Measurements from ENCODE around the gene ADNP2.

ADNP2 gene

DNA sequence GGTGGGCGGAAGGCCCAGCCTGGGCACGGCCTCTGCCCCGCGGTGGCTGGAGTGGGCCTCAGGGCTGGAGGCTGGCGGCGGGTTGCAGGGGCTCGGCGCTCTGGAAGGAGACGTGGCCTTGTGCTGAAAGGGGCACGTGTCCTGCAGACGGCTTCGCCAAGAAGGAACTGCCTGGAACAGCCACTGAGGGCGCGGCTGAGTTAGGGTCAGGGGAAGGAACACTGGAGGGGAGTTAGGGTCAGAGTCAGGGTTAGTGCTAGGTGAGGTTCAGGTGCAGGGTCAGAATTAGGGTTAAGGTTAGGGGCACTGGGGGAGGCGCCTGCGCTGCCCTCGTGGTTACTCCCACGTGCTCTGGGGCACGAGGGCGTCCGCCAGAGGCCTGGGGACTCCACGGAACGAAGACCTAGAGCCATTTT, 933 bp upstream of the ADNP2 start:
- Histone ChIP-seq H2BK15ac (ENCODE audit: low read length) (peak overlapping the region; percentile 83), H3K4ac (ENCODE audit: low read length) (no peak overlapping the region), H3K27ac (replicated peaks; ENCODE audit: low read length) (no peak overlapping the region), H3K27me3 (ENCODE audit: control insufficient read depth in 3 of 3, insufficient read depth in 3 of 3, low read depth in 1 of 3, low read length in 3 of 3) (no peaks in the 10 kb centered on the region), H4K91ac (ENCODE audit: low read depth, low read length, poor library complexity) (peak overlapping the region; percentile 8), H4K8ac (ENCODE audit: low read depth, low read length) (peak overlapping the region; percentile 88), H3K4me2 (ENCODE audit: insufficient read depth, low read length, poor library complexity, severe bottlenecking) (no peak overlapping the region), H3K36me3 (replicated peaks in 1 of 2; ENCODE audit: control insufficient read depth in 2 of 2, insufficient read depth in 2 of 2, low read length in 2 of 2) (peaks cover 1 to 27% of the 10 kb centered on the region in 2 donors), H3K18ac (ENCODE audit: low read length) (peak overlapping the region; percentile 49), H3K23ac (ENCODE audit: low read depth, low read length, poor library complexity) (no peak overlapping the region), H3K9ac (ENCODE audit: low read depth, low read length, poor library complexity) (no peak overlapping the region), H2BK120ac (ENCODE audit: low read depth, low read length) (peak overlapping the region; percentile 28), H3K4me3 (ENCODE audit: low read length in 2 of 2) (no peak overlapping the region), H3K79me1 (ENCODE audit: low read depth, low read length) (no peaks in the 10 kb centered on the region), H2AFZ (ENCODE audit: low read length) (peak overlapping the region; percentile 98), H3K14ac (ENCODE audit: low read length) (no peak overlapping the region), H2AK5ac (ENCODE audit: low read depth, low read length) (peak overlapping the region; percentile 71), H3K9me3 (replicated peaks in 1 of 2; ENCODE audit: control insufficient read depth in 2 of 2, insufficient read depth in 1 of 2, low read depth in 1 of 2, low read length in 2 of 2) (no peaks in the 10 kb centered on the region), H3K4me1 (ENCODE audit: control insufficient read depth in 2 of 2, insufficient read depth in 1 of 2, low read depth in 1 of 2, low read length in 2 of 2) (peaks cover 16 to 20% of the 10 kb centered on the region in 2 donors), H2BK12ac (ENCODE audit: low read length) (peak overlapping the region; percentile 36), H2BK5ac (ENCODE audit: low read length) (no peak overlapping the region)
- no CpG with 5 or more reads among the region's 23 CpGs for WGBS, 2 donors (ENCODE audit: extremely low coverage in 2 of 2, insufficient read length in 2 of 2, insufficient replicate concordance in 1 of 2)
- no peak for DNase-seq (ENCODE audit: low spot score)

DNA sequence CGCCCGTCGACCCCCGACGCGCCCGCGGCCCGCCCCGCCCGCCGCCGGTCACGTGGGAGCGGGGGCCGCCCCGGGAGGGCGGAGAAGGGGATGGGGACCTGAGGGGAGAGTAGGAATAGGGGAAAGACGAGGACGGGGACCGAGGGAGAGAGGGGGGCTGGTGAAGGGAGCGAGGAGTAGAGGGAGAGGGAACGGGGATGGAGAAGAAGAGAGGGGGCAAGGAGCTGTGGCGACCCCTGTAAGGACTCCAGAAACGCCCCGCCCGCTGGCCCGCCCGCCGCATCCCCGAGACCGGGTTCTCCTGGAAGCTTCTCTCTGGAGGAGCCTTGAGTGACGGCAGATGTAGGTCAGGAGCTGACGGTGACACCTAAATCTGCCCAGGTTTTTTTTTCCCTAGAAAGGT, 615 bp downstream of the ADNP2 start:
- Histone ChIP-seq H4K91ac (ENCODE audit: low read depth, low read length, poor library complexity) (no peak overlapping the region), H2BK15ac (ENCODE audit: low read length) (no peak overlapping the region), H2AK5ac (ENCODE audit: low read depth, low read length) (no peak overlapping the region), H3K9me3 (replicated peaks in 1 of 2; ENCODE audit: control insufficient read depth in 2 of 2, insufficient read depth in 1 of 2, low read depth in 1 of 2, low read length in 2 of 2) (no peaks in the 10 kb centered on the region), H3K27me3 (ENCODE audit: control insufficient read depth in 3 of 3, insufficient read depth in 3 of 3, low read depth in 1 of 3, low read length in 3 of 3) (no peaks in the 10 kb centered on the region), H3K4me2 (ENCODE audit: insufficient read depth, low read length, poor library complexity, severe bottlenecking) (peak overlapping the region; percentile 60), H3K9ac (ENCODE audit: low read depth, low read length, poor library complexity) (peak overlapping the region; percentile 85), H4K8ac (ENCODE audit: low read depth, low read length) (no peak overlapping the region), H3K36me3 (replicated peaks in 1 of 2; ENCODE audit: control insufficient read depth in 2 of 2, insufficient read depth in 2 of 2, low read length in 2 of 2) (peaks cover 1 to 32% of the 10 kb centered on the region in 2 donors), H3K4me1 (ENCODE audit: control insufficient read depth in 2 of 2, insufficient read depth in 1 of 2, low read depth in 1 of 2, low read length in 2 of 2) (peaks cover 5 to 9% of the 10 kb centered on the region in 2 donors), H2BK5ac (ENCODE audit: low read length) (no peak overlapping the region), H2BK12ac (ENCODE audit: low read length) (no peak overlapping the region), H3K27ac (replicated peaks; ENCODE audit: low read length) (no peak overlapping the region), H3K79me1 (ENCODE audit: low read depth, low read length) (peaks cover 2% of the 10 kb centered on the region), H3K23ac (ENCODE audit: low read depth, low read length, poor library complexity) (no peak overlapping the region), H3K18ac (ENCODE audit: low read length) (peak overlapping the region; percentile 84), H3K14ac (ENCODE audit: low read length) (no peak overlapping the region), H3K4ac (ENCODE audit: low read length) (no peak overlapping the region), H2BK120ac (ENCODE audit: low read depth, low read length) (no peak overlapping the region), H3K4me3 (ENCODE audit: low read length in 2 of 2) (peak overlapping the region; percentile 79 to 95), H2AFZ (ENCODE audit: low read length) (peak overlapping the region; percentile 98)
- peak; percentile 43 for DNase-seq (ENCODE audit: low spot score)
- WGBS, 2 donors (ENCODE audit: extremely low coverage in 2 of 2, insufficient read length in 2 of 2, insufficient replicate concordance in 1 of 2): no CpG with 5 or more reads among the region's 34 CpGs

DNA sequence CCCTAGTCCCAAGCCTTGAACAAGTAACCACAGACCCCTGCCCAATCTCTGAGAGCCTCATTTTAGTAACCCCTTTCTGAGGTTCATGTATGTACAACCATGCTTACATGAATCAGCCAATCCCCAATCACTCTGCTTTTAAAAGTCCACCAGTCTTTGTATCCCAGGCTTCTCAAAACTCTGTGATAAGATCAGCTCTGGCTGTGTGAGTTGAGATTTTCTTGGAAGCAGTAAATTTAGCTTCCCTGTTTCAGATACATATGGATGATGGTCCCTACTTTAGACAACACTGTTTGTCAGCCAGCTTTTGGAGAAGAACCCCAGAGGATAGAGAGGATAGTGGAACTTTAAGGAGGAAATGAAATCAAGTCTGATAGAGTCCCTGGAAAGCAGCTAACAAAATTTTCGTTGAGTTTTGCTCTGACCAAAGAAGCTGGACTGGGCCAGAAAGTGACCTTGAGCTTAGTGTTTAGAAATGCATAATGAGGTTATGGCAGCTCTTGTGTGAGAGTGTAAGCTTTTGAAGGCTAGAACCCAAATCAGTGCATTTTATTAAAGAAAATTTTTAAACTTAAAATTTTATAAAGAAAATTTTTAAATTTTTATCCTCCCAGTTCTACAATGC, 3.7 kb downstream of the ADNP2 start:
- H2AK5ac ChIP-seq (ENCODE audit: low read depth, low read length): no peak overlapping the region

DNA sequence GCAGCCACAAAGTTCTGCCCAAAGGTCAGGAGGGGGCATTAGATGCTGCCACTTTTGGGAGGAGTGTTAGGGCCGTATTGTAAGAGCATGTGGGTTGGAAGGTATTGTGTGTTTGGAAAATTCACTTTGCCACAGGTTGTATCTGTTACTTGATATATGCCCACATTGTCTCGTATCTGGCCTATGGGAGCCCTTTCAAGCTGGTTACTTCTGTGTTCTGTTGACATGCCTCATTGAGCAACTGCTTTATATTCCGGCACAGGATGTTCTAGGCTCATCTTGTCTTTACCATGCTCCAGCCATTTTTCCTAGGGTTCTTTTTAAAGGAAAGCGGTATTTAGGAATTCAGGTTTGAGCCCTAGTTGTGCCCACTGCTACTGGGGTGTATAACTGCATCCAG, 6.0 kb downstream of the ADNP2 start:
- H3K27me3 ChIP-seq (ENCODE audit: control insufficient read depth in 3 of 3, insufficient read depth in 3 of 3, low read depth in 1 of 3, low read length in 3 of 3): no peaks in the 10 kb centered on the region
- no peak overlapping the region for H3K18ac ChIP-seq (ENCODE audit: low read length)
- no peak overlapping the region for H3K4ac ChIP-seq (ENCODE audit: low read length)
- H3K27ac ChIP-seq (replicated peaks; ENCODE audit: low read length): no peak overlapping the region
- H3K36me3 ChIP-seq (replicated peaks in 1 of 2; ENCODE audit: control insufficient read depth in 2 of 2, insufficient read depth in 2 of 2, low read length in 2 of 2): peaks cover 6 to 79% of the 10 kb centered on the region in 2 donors
- H2BK12ac ChIP-seq (ENCODE audit: low read length): no peak overlapping the region
- H2BK5ac ChIP-seq (ENCODE audit: low read length): no peak overlapping the region
- H4K91ac ChIP-seq (ENCODE audit: low read depth, low read length, poor library complexity): no peak overlapping the region
- H3K9ac ChIP-seq (ENCODE audit: low read depth, low read length, poor library complexity): no peak overlapping the region
- no peak overlapping the region for H3K4me2 ChIP-seq (ENCODE audit: insufficient read depth, low read length, poor library complexity, severe bottlenecking)
- DNase-seq (ENCODE audit: low spot score): no peak
- peaks cover 10% of the 10 kb centered on the region for H3K79me1 ChIP-seq (ENCODE audit: low read depth, low read length)
- peaks cover 5 to 22% of the 10 kb centered on the region in 2 donors for H3K4me1 ChIP-seq (ENCODE audit: control insufficient read depth in 2 of 2, insufficient read depth in 1 of 2, low read depth in 1 of 2, low read length in 2 of 2)
- peaks cover 0 to 3% of the 10 kb centered on the region in 2 donors for H3K9me3 ChIP-seq (replicated peaks in 1 of 2; ENCODE audit: control insufficient read depth in 2 of 2, insufficient read depth in 1 of 2, low read depth in 1 of 2, low read length in 2 of 2)
- no CpG with 5 or more reads among the region's 4 CpGs for WGBS, 2 donors (ENCODE audit: extremely low coverage in 2 of 2, insufficient read length in 2 of 2, insufficient replicate concordance in 1 of 2)
- no peak overlapping the region for H3K23ac ChIP-seq (ENCODE audit: low read depth, low read length, poor library complexity)
- H2BK120ac ChIP-seq (ENCODE audit: low read depth, low read length): no peak overlapping the region
- H2BK15ac ChIP-seq (ENCODE audit: low read length): no peak overlapping the region
- H2AK5ac ChIP-seq (ENCODE audit: low read depth, low read length): no peak overlapping the region
- no peak overlapping the region for H2AFZ ChIP-seq (ENCODE audit: low read length)
- H3K4me3 ChIP-seq (ENCODE audit: low read length in 2 of 2): no peak overlapping the region
- no peak overlapping the region for H3K14ac ChIP-seq (ENCODE audit: low read length)
- H4K8ac ChIP-seq (ENCODE audit: low read depth, low read length): no peak overlapping the region

More for the DNA sequence above, 3.7 kb downstream of the ADNP2 start:
- Histone ChIP-seq H2AFZ (ENCODE audit: low read length) (no peak overlapping the region), H3K23ac (ENCODE audit: low read depth, low read length, poor library complexity) (no peak overlapping the region), H3K36me3 (replicated peaks in 1 of 2; ENCODE audit: control insufficient read depth in 2 of 2, insufficient read depth in 2 of 2, low read length in 2 of 2) (peaks cover 3 to 56% of the 10 kb centered on the region in 2 donors), H3K18ac (ENCODE audit: low read length) (no peak overlapping the region), H3K14ac (ENCODE audit: low read length) (no peak overlapping the region), H3K4me3 (ENCODE audit: low read length in 2 of 2) (no peak overlapping the region), H3K27me3 (ENCODE audit: control insufficient read depth in 3 of 3, insufficient read depth in 3 of 3, low read depth in 1 of 3, low read length in 3 of 3) (no peaks in the 10 kb centered on the region), H4K91ac (ENCODE audit: low read depth, low read length, poor library complexity) (no peak overlapping the region), H2BK12ac (ENCODE audit: low read length) (no peak overlapping the region), H2BK5ac (ENCODE audit: low read length) (no peak overlapping the region), H2BK15ac (ENCODE audit: low read length) (no peak overlapping the region), H3K4ac (ENCODE audit: low read length) (no peak overlapping the region), H3K27ac (replicated peaks; ENCODE audit: low read length) (no peak overlapping the region), H4K8ac (ENCODE audit: low read depth, low read length) (no peak overlapping the region), H3K79me1 (ENCODE audit: low read depth, low read length) (peaks cover 4% of the 10 kb centered on the region), H3K9ac (ENCODE audit: low read depth, low read length, poor library complexity) (no peak overlapping the region), H2BK120ac (ENCODE audit: low read depth, low read length) (no peak overlapping the region), H3K4me1 (ENCODE audit: control insufficient read depth in 2 of 2, insufficient read depth in 1 of 2, low read depth in 1 of 2, low read length in 2 of 2) (peaks cover 5 to 15% of the 10 kb centered on the region in 2 donors), H3K4me2 (ENCODE audit: insufficient read depth, low read length, poor library complexity, severe bottlenecking) (no peak overlapping the region), H3K9me3 (replicated peaks in 1 of 2; ENCODE audit: control insufficient read depth in 2 of 2, insufficient read depth in 1 of 2, low read depth in 1 of 2, low read length in 2 of 2) (no peaks in the 10 kb centered on the region)
- no peak for DNase-seq (ENCODE audit: low spot score)
- WGBS, 2 donors (ENCODE audit: extremely low coverage in 2 of 2, insufficient read length in 2 of 2, insufficient replicate concordance in 1 of 2): no CpG with 5 or more reads among the region's 1 CpG

All from neuronal stem cell (in vitro differentiated cells).